Activated naive CD4-positive, alpha-beta T cell treated with anti-CD3 and anti-CD28 coated beads, Interleukin-2, amount 50 U/mL, for 24 hours (primary cell): ENCODE data around the gene HDAC4.

Experiments
- H3K27ac Mint-ChIP-seq: one replicate; pipeline ENCODE4 v1.8.0; 2021; ENCODE audit warnings: mild to moderate bottlenecking, mixed read lengths
- H3K27me3 Mint-ChIP-seq: one replicate; pipeline ENCODE4 v1.8.0; 2021; ENCODE audit warnings: mixed read lengths
- H3K36me3 Mint-ChIP-seq: one replicate; pipeline ENCODE4 v1.8.0; 2021; ENCODE audit warnings: mixed read lengths
- H3K4me1 Mint-ChIP-seq: one replicate; pipeline ENCODE4 v1.8.0; 2021; ENCODE audit warnings: mixed read lengths
- H3K4me3 Mint-ChIP-seq: one replicate; pipeline ENCODE4 v1.8.0; 2021; ENCODE audit warnings: mild to moderate bottlenecking, mixed read lengths
- H3K9me3 Mint-ChIP-seq: one replicate; pipeline ENCODE4 v1.8.0; 2021; ENCODE audit warnings: mixed read lengths

HDAC4 gene

GRCh38 chr2:239436076-239436475 lies 35.3 kb upstream of the HDAC4 start:
- Mint-ChIP-seq H3K9me3 (no peaks in the 10 kb centered on the region), H3K4me3 (no peak overlapping the region), H3K27ac (no peak overlapping the region), H3K36me3 (peaks cover 2% of the 10 kb centered on the region), H3K27me3 (peaks cover 6% of the 10 kb centered on the region), H3K4me1 (peaks cover 15% of the 10 kb centered on the region)

- H3K4me3 Mint-ChIP-seq, result no peak overlapping the region
- H3K4me1 Mint-ChIP-seq, result peaks cover 9% of the 10 kb centered on the region
- no peaks in the 10 kb centered on the region for H3K9me3 Mint-ChIP-seq
- peak overlapping the region; percentile 53 for H3K27ac Mint-ChIP-seq
- peaks cover 2% of the 10 kb centered on the region for H3K36me3 Mint-ChIP-seq
- peaks cover 4% of the 10 kb centered on the region for H3K27me3 Mint-ChIP-seq
Observed at GRCh38 chr2:239433777-239434403, 33.1 kb upstream of the HDAC4 start.

GRCh38 chr2:239432174-239432573 lies 31.4 kb upstream of the HDAC4 start:
- H3K4me3 Mint-ChIP-seq, result no peak overlapping the region
- peaks cover 9% of the 10 kb centered on the region for H3K4me1 Mint-ChIP-seq
- no peaks in the 10 kb centered on the region for H3K9me3 Mint-ChIP-seq
- H3K27ac Mint-ChIP-seq, result no peak overlapping the region
- H3K27me3 Mint-ChIP-seq, result no peaks in the 10 kb centered on the region
- peaks cover 2% of the 10 kb centered on the region for H3K36me3 Mint-ChIP-seq

- no peaks in the 10 kb centered on the region for H3K27me3 Mint-ChIP-seq
- H3K4me1 Mint-ChIP-seq, result peaks cover 9% of the 10 kb centered on the region
- no peak overlapping the region for H3K4me3 Mint-ChIP-seq
- H3K9me3 Mint-ChIP-seq, result no peaks in the 10 kb centered on the region
- H3K36me3 Mint-ChIP-seq, result peaks cover 2% of the 10 kb centered on the region
- H3K27ac Mint-ChIP-seq, result no peak overlapping the region
Observed at GRCh38 chr2:239431536-239431935, 30.7 kb upstream of the HDAC4 start.

- H3K36me3 Mint-ChIP-seq, result peaks cover 2% of the 10 kb centered on the region
- no peak overlapping the region for H3K4me3 Mint-ChIP-seq
- H3K27me3 Mint-ChIP-seq, result no peaks in the 10 kb centered on the region
- H3K9me3 Mint-ChIP-seq, result no peaks in the 10 kb centered on the region
- H3K4me1 Mint-ChIP-seq, result peaks cover 9% of the 10 kb centered on the region
- no peak overlapping the region for H3K27ac Mint-ChIP-seq
Observed at GRCh38 chr2:239429473-239430350, 28.9 kb upstream of the HDAC4 start.

GRCh38 chr2:239425631-239426030 lies 24.8 kb upstream of the HDAC4 start:
- no peak overlapping the region for H3K4me3 Mint-ChIP-seq
- no peaks in the 10 kb centered on the region for H3K36me3 Mint-ChIP-seq
- no peaks in the 10 kb centered on the region for H3K4me1 Mint-ChIP-seq
- no peak overlapping the region for H3K27ac Mint-ChIP-seq
- H3K27me3 Mint-ChIP-seq, result no peaks in the 10 kb centered on the region
- H3K9me3 Mint-ChIP-seq, result no peaks in the 10 kb centered on the region

GRCh38 chr2:239424337-239425045 lies 23.7 kb upstream of the HDAC4 start:
- Mint-ChIP-seq H3K27ac (no peak overlapping the region), H3K36me3 (no peaks in the 10 kb centered on the region), H3K4me1 (no peaks in the 10 kb centered on the region), H3K4me3 (no peak overlapping the region), H3K27me3 (no peaks in the 10 kb centered on the region), H3K9me3 (no peaks in the 10 kb centered on the region)

GRCh38 chr2:239423551-239423950 lies 22.7 kb upstream of the HDAC4 start:
- H3K4me1 Mint-ChIP-seq, result no peaks in the 10 kb centered on the region
- no peaks in the 10 kb centered on the region for H3K9me3 Mint-ChIP-seq
- peak overlapping the region; percentile 1 for H3K27ac Mint-ChIP-seq
- no peaks in the 10 kb centered on the region for H3K27me3 Mint-ChIP-seq
- H3K4me3 Mint-ChIP-seq, result no peak overlapping the region
- H3K36me3 Mint-ChIP-seq, result no peaks in the 10 kb centered on the region

- Mint-ChIP-seq H3K4me3 (no peak overlapping the region), H3K9me3 (no peaks in the 10 kb centered on the region), H3K27me3 (no peaks in the 10 kb centered on the region), H3K27ac (no peak overlapping the region), H3K4me1 (no peaks in the 10 kb centered on the region), H3K36me3 (no peaks in the 10 kb centered on the region)
Observed at GRCh38 chr2:239421851-239422250, 21.0 kb upstream of the HDAC4 start.

- no peaks in the 10 kb centered on the region for H3K27me3 Mint-ChIP-seq
- H3K4me3 Mint-ChIP-seq, result no peak overlapping the region
- H3K9me3 Mint-ChIP-seq, result no peaks in the 10 kb centered on the region
- no peaks in the 10 kb centered on the region for H3K4me1 Mint-ChIP-seq
- no peaks in the 10 kb centered on the region for H3K36me3 Mint-ChIP-seq
- H3K27ac Mint-ChIP-seq, result no peak overlapping the region
Observed at GRCh38 chr2:239420082-239420481, 19.3 kb upstream of the HDAC4 start.

GRCh38 chr2:239418918-239419317 lies 18.1 kb upstream of the HDAC4 start:
- Mint-ChIP-seq H3K9me3 (peaks cover 3% of the 10 kb centered on the region), H3K27ac (no peak overlapping the region), H3K36me3 (peaks cover 3% of the 10 kb centered on the region), H3K4me1 (peaks cover 3% of the 10 kb centered on the region), H3K4me3 (no peak overlapping the region), H3K27me3 (no peaks in the 10 kb centered on the region)

- H3K4me3 Mint-ChIP-seq, result no peak overlapping the region
Observed at GRCh38 chr2:239412905-239413603, 12.2 kb upstream of the HDAC4 start.

GRCh38 chr2:239411549-239412319 lies 10.9 kb upstream of the HDAC4 start:
- Mint-ChIP-seq H3K4me3 (no peak overlapping the region), H3K27ac (no peak overlapping the region), H3K27me3 (no peaks in the 10 kb centered on the region), H3K4me1 (peaks cover 16% of the 10 kb centered on the region), H3K9me3 (peaks cover 5% of the 10 kb centered on the region), H3K36me3 (peaks cover 4% of the 10 kb centered on the region)

More at GRCh38 chr2:239412905-239413603, 12.2 kb upstream of the HDAC4 start:
- Mint-ChIP-seq H3K4me1 (peaks cover 16% of the 10 kb centered on the region), H3K27me3 (no peaks in the 10 kb centered on the region), H3K9me3 (peaks cover 5% of the 10 kb centered on the region), H3K36me3 (peaks cover 4% of the 10 kb centered on the region), H3K27ac (peak overlapping the region; percentile 48)

GRCh38 chr2:239411117-239411516 lies 10.3 kb upstream of the HDAC4 start:
- H3K27me3 Mint-ChIP-seq, result no peaks in the 10 kb centered on the region
- peaks cover 4% of the 10 kb centered on the region for H3K36me3 Mint-ChIP-seq
- peaks cover 5% of the 10 kb centered on the region for H3K9me3 Mint-ChIP-seq
- peaks cover 16% of the 10 kb centered on the region for H3K4me1 Mint-ChIP-seq
- H3K4me3 Mint-ChIP-seq, result no peak overlapping the region
- no peak overlapping the region for H3K27ac Mint-ChIP-seq

GRCh38 chr2:239409976-239410375 lies 9.2 kb upstream of the HDAC4 start:
- H3K9me3 Mint-ChIP-seq, result peaks cover 5% of the 10 kb centered on the region
- no peak overlapping the region for H3K4me3 Mint-ChIP-seq
- no peak overlapping the region for H3K27ac Mint-ChIP-seq
- no peaks in the 10 kb centered on the region for H3K27me3 Mint-ChIP-seq
- H3K4me1 Mint-ChIP-seq, result peaks cover 16% of the 10 kb centered on the region
- H3K36me3 Mint-ChIP-seq, result peaks cover 4% of the 10 kb centered on the region
